ENCODE measurements around the gene TLCD2. TPM values are rescaled to one million over a fixed set of nuclear protein-coding genes. Genes with fewer than 3 reads are reported as not detected.

TLCD2 gene
- total and polyA plus RNA-seq, 2 experiments from 2014 or later = 0.70 to 1.4 TPM

GRCh38 chr17:1732241-1732832 is 22.2 kb upstream of the TLCD2 start:
- no peaks in the 10 kb centered on the region for H3F3A ChIP-seq (replicated peaks; ENCODE audit: low read depth)
- H3K4me1 Mint-ChIP-seq = peaks cover 3% of the 10 kb centered on the region; the same call in 2 of the 3 replicates
- no peaks in the 10 kb centered on the region for H3K27me3 ChIP-seq (ENCODE audit: insufficient read depth)
- no peak overlapping the region for H3K4me3 Mint-ChIP-seq
- no peak overlapping the region for H3K27ac ChIP-seq (ENCODE audit: low read depth)
- peaks cover 13% of the 10 kb centered on the region for H3K36me3 Mint-ChIP-seq (ENCODE audit: low read depth)
- no peak overlapping the region for H2AFZ ChIP-seq
- H3K27me3 Mint-ChIP-seq (ENCODE audit: insufficient read depth, low read depth, poor library complexity) = peaks cover 18% of the 10 kb centered on the region
- no peak for DNase-seq (ENCODE audit: low spot score)
- no peak for ATAC-seq
- no peaks in the 10 kb centered on the region for H3K79me2 ChIP-seq (replicated peaks; ENCODE audit: insufficient read depth)
- no peaks in the 10 kb centered on the region for H3K9me2 ChIP-seq (ENCODE audit: insufficient read depth)
- no peak overlapping the region for H3K4me2 ChIP-seq
- peaks cover 5% of the 10 kb centered on the region; the same call in 2 of the 3 replicates for H3K9me3 Mint-ChIP-seq
- no peak overlapping the region for H3K4me3 ChIP-seq
- H4K20me1 ChIP-seq (replicated peaks; ENCODE audit: insufficient read depth) = no peaks in the 10 kb centered on the region
- H3K36me3 ChIP-seq (ENCODE audit: insufficient read depth) = no peaks in the 10 kb centered on the region
- no peaks in the 10 kb centered on the region for H3K4me1 ChIP-seq (ENCODE audit: insufficient read depth)
- TF ChIP-seq ETS1 (IDR thresholded peaks at IDR 0.05) (no peak), EZH2 (IDR thresholded peaks at IDR 0.05; ENCODE audit: low read depth, unreplicated experiment) (no peak), EZH2phosphoT487 (IDR thresholded peaks at IDR 0.05; ENCODE audit: unreplicated experiment) (no peak), STAT1 (IDR thresholded peaks at IDR 0.05; ENCODE audit: unreplicated experiment) (no peak), NANOG (IDR thresholded peaks at IDR 0.05; ENCODE audit: borderline replicate concordance) (no peak), JUNB (IDR thresholded peaks at IDR 0.05; ENCODE audit: unreplicated experiment) (no peak), ZNF462 (CRISPR knock-in tag; IDR thresholded peaks at IDR 0.05) (no peak), CREB1 (CRISPR knock-in tag; IDR thresholded peaks at IDR 0.05; ENCODE audit: low read depth) (no peak), POLR2AphosphoS5 (IDR thresholded peaks at IDR 0.05; ENCODE audit: low read depth) (no peak), ZNF331 (CRISPR knock-in tag; IDR thresholded peaks at IDR 0.05; ENCODE audit: low read depth) (no peak), CTCF (conservative IDR thresholded peaks at IDR 0.05; ENCODE audit: low read depth in 2 of 2) (no peak), REST (IDR thresholded peaks at IDR 0.05; ENCODE audit: unreplicated experiment) (no peak)
- no peak overlapping the region for H3K27ac Mint-ChIP-seq

Data from GM23338 (cell line).